PC-3 (cell line): Measurements from ENCODE around the gene KIF5C. TPM values are rescaled to one million over a fixed set of nuclear protein-coding genes. Genes with fewer than 3 reads are reported as not detected.

Experiments
- ATAC-seq: fragments of 200-7000 bp; cut with Tn5 transposase; 2 replicates; pipeline ENCODE4 v1.9.1; 2020; ENCODE audit warnings: mild to moderate bottlenecking, moderate library complexity
- BruUV-seq: library from RNA; stranded (reverse); fragments of 400-500 nt; replicated peaks from 2 replicates; lab custom pipeline; 2021; lab: Mats Ljungman, UMichigan
- CTCF ChIA-PET: fragments of 300-600 bp; sonication (Branson Sonifier 250); formaldehyde crosslinking; loops from one replicate; lab custom pipeline; 2022; ENCODE audit warnings: antibody characterized with exemption; lab: Charles Lee
- POLR2A ChIA-PET: fragments of 300-600 bp; sonication (Branson Sonifier 250); formaldehyde crosslinking; loops from one replicate; lab custom pipeline; 2022; ENCODE audit warnings: antibody characterized with exemption; ENCODE audit not compliant: unreplicated experiment; lab: Charles Lee
- DNase-seq: peaks from one replicate; pipeline ENCODE4 v3.0.0-alpha.2; 2015
- H2AFZ ChIP-seq: fragments of 300-600 bp; sonication (generic); 2 replicates; pipeline ENCODE4 v1.6.0; 2016; ENCODE audit warnings: antibody characterized with exemption, low read length
- H3F3A ChIP-seq: fragments of 300-600 bp; sonication (generic); one replicate; pipeline ENCODE4 v1.6.0; 2017; ENCODE audit warnings: antibody characterized with exemption, low read length, control low read depth, mild to moderate bottlenecking; ENCODE audit not compliant: unreplicated experiment
- H3K27ac ChIP-seq: fragments of 300-600 bp; sonication (generic); 2 replicates; pipeline ENCODE4 v1.5.1; 2016; ENCODE audit warnings: mild to moderate bottlenecking, low read length
- H3K27me3 ChIP-seq: fragments of 300-600 bp; sonication (generic); 2 replicates; pipeline ENCODE4 v1.6.1; 2016; ENCODE audit warnings: low read length, mixed read lengths
- H3K36me3 ChIP-seq: fragments of 300-600 bp; sonication (generic); 2 replicates; pipeline ENCODE4 v1.6.1; 2016; ENCODE audit warnings: low read depth, mixed run types, low read length, mixed read lengths
- H3K4me1 ChIP-seq: fragments of 300-600 bp; sonication (generic); 2 replicates; pipeline ENCODE4 v1.5.1; 2016; ENCODE audit warnings: low read length; ENCODE audit not compliant: insufficient read depth
- H3K4me2 ChIP-seq: fragments of 300-600 bp; sonication (generic); 2 replicates; pipeline ENCODE4 v1.6.0; 2016; ENCODE audit warnings: low read length
- H3K4me3 ChIP-seq: fragments of 300-600 bp; sonication (generic); 2 replicates; pipeline ENCODE4 v1.5.1; 2016; ENCODE audit warnings: mild to moderate bottlenecking, low read length, mixed read lengths
- H3K79me2 ChIP-seq: fragments of 300-600 bp; sonication (generic); 2 replicates; pipeline ENCODE4 v1.6.1; 2017; ENCODE audit warnings: low read length, mixed read lengths
- H3K9ac ChIP-seq: fragments of 300-600 bp; sonication (generic); 2 replicates; pipeline ENCODE4 v1.6.0; 2016; ENCODE audit warnings: mild to moderate bottlenecking, low read length
- H3K9me2 ChIP-seq: fragments of 300-600 bp; sonication (generic); replicated peaks from 2 replicates; pipeline ENCODE4 v1.6.1; 2016; ENCODE audit warnings: mixed run types, low read length, mixed read lengths
- H3K9me3 ChIP-seq: fragments of 300-600 bp; sonication (generic); 2 replicates; pipeline ENCODE4 v1.6.1; 2016; ENCODE audit warnings: low read length, mixed read lengths
- H4K20me1 ChIP-seq: fragments of 300-600 bp; sonication (generic); 2 replicates; pipeline ENCODE4 v1.6.1; 2016; ENCODE audit warnings: low read length, mixed read lengths
- CTCF ChIP-seq: fragments of 300-600 bp; sonication (generic); conservative IDR thresholded peaks from 2 replicates; pipeline ENCODE4 v1.5.1; 2017; ENCODE audit warnings: antibody characterized with exemption, low read depth, mild to moderate bottlenecking, low read length
- EZH2 ChIP-seq: fragments of 300-600 bp; sonication (generic); IDR thresholded peaks from one replicate; pipeline ENCODE4 v1.6.1; 2017; ENCODE audit warnings: antibody characterized with exemption, mild to moderate bottlenecking, low read length; ENCODE audit not compliant: unreplicated experiment
- EZH2phosphoT487 ChIP-seq: fragments of 300-600 bp; sonication (generic); IDR thresholded peaks from 2 replicates; pipeline ENCODE4 v1.6.1; 2018; ENCODE audit warnings: mild to moderate bottlenecking, antibody characterized with exemption, low read length, borderline replicate concordance
- intact Hi-C: fragments of 100-400 bp; cut with micrococcal nuclease; formaldehyde crosslinking; loops from 2 replicates; pipeline ENCODE4 v1.9.0; 2023
- total RNA-seq: library from RNA; depleted of rRNA; stranded (reverse); fragments of >200 nt; gene quantifications from 2 replicates; pipeline ENCODE4 v1.2.3, GENCODE V29; 2014

The KIF5C gene
- total RNA-seq, 1 experiment from 2014 or later, result 4.0 TPM

- Histone ChIP-seq H4K20me1 (no peaks in the 10 kb centered on the region), H3K4me1 (no peaks in the 10 kb centered on the region), H3K4me2 (no peak overlapping the region), H3K79me2 (no peaks in the 10 kb centered on the region), H3K27ac (no peak overlapping the region), H2AFZ (no peak overlapping the region), H3K9me3 (no peaks in the 10 kb centered on the region), H3F3A (no peaks in the 10 kb centered on the region), H3K4me3 (no peak overlapping the region), H3K27me3 (peaks cover 7% of the 10 kb centered on the region; the same call in 1 of the 2 replicates), H3K9me2 (no peaks in the 10 kb centered on the region), H3K36me3 (no peaks in the 10 kb centered on the region), H3K9ac (no peak overlapping the region)
- TF ChIP-seq EZH2 (no peak), CTCF (no peak), EZH2phosphoT487 (no peak)
- ATAC-seq (no peak), DNase-seq (no peak)
- POLR2A ChIA-PET, result interaction anchor here (0.6 kb wide), 1 partner anchor 74 kb away, joined by 3 read pairs; no protein-coding TSS in a partner anchor
- CTCF ChIA-PET, result no interaction called here
- intact Hi-C loops, result no loop called here
- no TSS peak for BruUV-seq
Observed at GRCh38 chr2:148888003-148888501, 13.0 kb downstream of the KIF5C start.

- intact Hi-C loops, result no loop called here
- no TSS peak for BruUV-seq
- no peak overlapping the region for H3K27ac ChIP-seq
- H3K4me1 ChIP-seq, result no peaks in the 10 kb centered on the region
- H3F3A ChIP-seq, result no peaks in the 10 kb centered on the region
- POLR2A ChIA-PET, result no interaction called here
- no peak overlapping the region for H3K4me3 ChIP-seq
- peaks cover 9% of the 10 kb centered on the region; the same call in 1 of the 2 replicates for H3K27me3 ChIP-seq
- no peaks in the 10 kb centered on the region for H3K79me2 ChIP-seq
- H3K9ac ChIP-seq, result no peak overlapping the region
- no peak overlapping the region for H2AFZ ChIP-seq
- no peak for DNase-seq
- CTCF ChIA-PET, result no interaction called here
- H3K9me2 ChIP-seq, result no peaks in the 10 kb centered on the region
- TF ChIP-seq EZH2 (no peak), EZH2phosphoT487 (no peak), CTCF (no peak)
- ATAC-seq, result no peak
- no peak overlapping the region for H3K4me2 ChIP-seq
- no peaks in the 10 kb centered on the region for H3K36me3 ChIP-seq
- H3K9me3 ChIP-seq, result no peaks in the 10 kb centered on the region
- no peaks in the 10 kb centered on the region for H4K20me1 ChIP-seq
Observed at GRCh38 chr2:148888986-148889385, 14.0 kb downstream of the KIF5C start.

- Histone ChIP-seq H3K4me1 (no peaks in the 10 kb centered on the region), H4K20me1 (no peaks in the 10 kb centered on the region), H3K79me2 (no peaks in the 10 kb centered on the region), H3K9ac (no peak overlapping the region), H3K4me3 (no peak overlapping the region), H3K36me3 (no peaks in the 10 kb centered on the region), H3K9me2 (no peaks in the 10 kb centered on the region), H2AFZ (no peak overlapping the region), H3K27me3 (0 out of 2 replicates have a peak, but pooled peaks cover 7% of the 10 kb centered on the region), H3K4me2 (no peak overlapping the region), H3F3A (no peaks in the 10 kb centered on the region), H3K9me3 (no peaks in the 10 kb centered on the region), H3K27ac (no peak overlapping the region)
- DNase-seq (no peak), ATAC-seq (no peak)
- BruUV-seq, result no TSS peak
- POLR2A ChIA-PET, result no interaction called here
- TF ChIP-seq CTCF (no peak), EZH2phosphoT487 (no peak), EZH2 (no peak)
- CTCF ChIA-PET, result no interaction called here
- intact Hi-C loops, result no loop called here
Observed at GRCh38 chr2:148893906-148894305, 18.9 kb downstream of the KIF5C start.
